ENCODE measurements around the gene C1orf35. TPM values are rescaled to one million over a fixed set of nuclear protein-coding genes. Genes with fewer than 3 reads are reported as not detected.

Gene C1orf35
- total RNA-seq, 4 donors from 2014 or later = 2.8 to 19.2 (median 9.3) TPM

GRCh38 chr1:228101994-228102790, 933 bp downstream of the C1orf35 start:
- no peak for TF ChIP-seq CTCF (IDR thresholded peaks at IDR 0.05; ENCODE audit: low read depth)

GRCh38 chr1:228101614-228101993, 1.5 kb downstream of the C1orf35 start:
- TF ChIP-seq CTCF (IDR thresholded peaks at IDR 0.05; ENCODE audit: low read depth) = no peak

GRCh38 chr1:228100822-228101613, 2.1 kb downstream of the C1orf35 start:
- no peak for TF ChIP-seq CTCF (IDR thresholded peaks at IDR 0.05; ENCODE audit: low read depth)

- TF ChIP-seq CTCF (IDR thresholded peaks at IDR 0.05; ENCODE audit: low read depth) = no peak
Measured at GRCh38 chr1:228099331-228099732, 3.8 kb downstream of the C1orf35 start.

GRCh38 chr1:228098323-228098931, 4.7 kb downstream of the C1orf35 start:
- no peak for TF ChIP-seq CTCF (IDR thresholded peaks at IDR 0.05; ENCODE audit: low read depth)

- no peak for TF ChIP-seq CTCF (IDR thresholded peaks at IDR 0.05; ENCODE audit: low read depth)
Measured at GRCh38 chr1:228097333-228098081, 5.6 kb downstream of the C1orf35 start.

Measured in subcutaneous adipose tissue (tissue), 4 donors.